ENCODE data around the gene LYRM2.

The LYRM2 gene

DNA sequence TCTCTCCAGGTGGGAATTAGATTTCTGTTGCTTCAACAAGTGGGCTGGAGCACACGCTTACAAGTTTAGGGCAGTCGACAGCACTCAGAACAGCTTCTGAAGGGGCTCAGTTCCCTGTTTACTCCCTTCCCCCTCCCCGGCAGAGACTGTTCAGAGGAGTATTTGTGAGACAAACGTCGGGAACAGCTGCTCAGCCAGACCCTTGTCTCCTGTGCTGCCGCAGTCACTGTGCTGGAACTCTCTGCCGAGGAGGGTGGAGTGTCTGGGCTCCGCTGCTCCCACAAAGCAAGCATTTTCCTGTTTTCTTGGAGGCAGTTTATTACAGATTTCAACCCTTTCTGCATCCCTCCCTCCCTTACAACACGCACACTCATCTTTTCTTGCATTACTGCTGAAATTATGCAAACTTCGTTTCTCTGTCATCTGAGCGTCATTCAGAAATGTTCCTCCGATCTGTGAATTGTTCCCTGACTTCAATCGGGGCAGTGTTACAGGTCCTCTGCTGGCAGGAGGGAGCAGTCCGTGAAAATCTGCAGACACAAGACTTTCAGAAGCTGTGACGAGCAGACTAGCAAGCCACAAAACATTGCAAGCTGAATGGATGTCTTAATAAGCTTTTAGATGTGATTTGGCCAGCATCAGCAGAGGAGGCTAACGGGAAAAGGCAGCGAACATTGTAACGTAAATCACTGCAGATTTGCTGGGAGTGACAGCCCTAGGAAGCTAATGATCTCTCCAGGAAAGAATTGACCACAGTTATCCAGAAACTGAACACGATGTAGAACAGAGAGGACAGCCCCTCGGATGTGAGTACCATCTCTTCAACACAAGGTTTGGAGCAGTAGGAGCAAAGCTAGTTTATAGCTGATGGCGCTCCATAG lies 76.2 kb downstream of the LYRM2 start:
- DNase-seq (ENCODE audit: low read depth in 2 of 2, low spot score in 1 of 2) = no peak

DNA sequence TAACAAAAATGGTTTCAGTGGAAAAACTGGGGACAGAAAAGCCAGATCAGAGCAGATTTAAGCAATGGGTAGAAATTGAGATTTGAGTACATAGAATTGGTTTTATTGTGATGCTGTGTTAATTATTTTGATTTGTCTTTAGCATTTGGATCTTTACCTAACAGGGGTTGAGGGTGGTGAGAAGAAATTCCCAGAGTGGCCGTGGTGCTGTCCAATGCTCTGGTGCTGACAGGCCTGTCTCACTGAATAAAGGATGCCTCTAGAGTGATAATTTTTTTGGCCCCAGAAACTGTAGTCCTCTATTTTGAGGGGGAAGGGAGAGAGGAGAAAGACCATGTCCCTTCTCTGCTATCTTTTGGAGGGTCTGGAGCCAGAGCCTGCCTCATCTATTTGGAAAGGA lies 79.1 kb downstream of the LYRM2 start:
- no peak for DNase-seq (ENCODE audit: low read depth in 2 of 2, low spot score in 1 of 2)

DNA sequence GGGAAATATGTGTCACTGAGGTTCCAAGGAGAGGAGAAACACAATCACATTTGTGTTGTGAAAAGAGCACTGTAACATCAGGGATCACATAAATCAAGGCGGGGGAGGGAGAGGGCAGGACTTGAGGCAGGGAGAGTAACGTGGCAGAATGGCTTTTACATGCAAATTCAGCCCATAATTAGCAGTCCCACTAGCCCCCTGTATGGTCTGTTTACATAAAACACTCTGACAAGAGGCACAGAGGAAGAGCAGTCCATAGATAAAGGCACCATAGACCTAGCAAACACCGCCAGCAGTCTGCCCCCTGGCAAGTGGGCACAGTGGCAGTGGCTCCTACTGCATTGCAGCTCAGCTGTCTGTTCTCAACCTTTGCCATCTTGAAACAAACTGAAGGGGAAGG lies 82.7 kb downstream of the LYRM2 start:
- DNase-seq (ENCODE audit: low read depth in 2 of 2, low spot score in 1 of 2) = no peak

DNA sequence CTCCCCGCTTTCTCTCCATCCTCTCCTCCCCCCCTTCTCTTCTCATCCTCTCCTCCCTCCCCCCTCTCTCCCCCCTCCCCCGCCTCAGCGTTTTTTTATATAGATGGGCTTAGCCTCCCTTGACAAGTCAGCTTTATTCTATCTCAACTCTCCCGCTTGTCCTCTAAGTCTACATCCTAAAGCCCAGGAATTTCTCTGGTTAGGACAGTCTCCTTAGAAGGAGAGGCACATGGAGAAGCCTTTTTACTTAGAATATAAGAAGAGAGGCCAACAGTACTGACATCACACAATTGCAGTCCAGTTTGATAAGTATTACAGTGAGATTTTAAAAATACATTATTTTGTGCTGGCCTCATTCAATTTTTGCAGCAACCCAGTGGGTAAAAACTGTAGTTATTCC lies 83.5 kb downstream of the LYRM2 start:
- no peak for DNase-seq (ENCODE audit: low read depth in 2 of 2, low spot score in 1 of 2)

DNA sequence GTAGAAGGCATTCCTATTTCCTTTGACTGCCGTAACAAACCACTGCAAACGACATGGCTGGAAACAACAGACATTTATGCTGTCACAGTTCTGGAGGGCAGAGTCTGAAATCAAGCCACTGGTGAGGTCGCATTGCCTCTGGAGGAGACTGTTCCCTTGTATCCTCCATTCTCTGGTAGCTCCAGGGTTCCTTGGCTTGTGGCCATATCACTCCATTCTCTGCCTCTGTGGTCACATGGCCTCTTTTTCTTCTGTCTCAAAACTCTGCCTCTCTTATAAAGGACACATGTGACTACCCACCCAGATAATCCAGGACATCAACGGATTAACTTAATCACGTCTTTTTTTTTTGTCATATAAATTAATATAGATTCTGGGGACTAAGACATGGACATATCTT lies 84.4 kb downstream of the LYRM2 start:
- DNase-seq (ENCODE audit: low read depth in 2 of 2, low spot score in 1 of 2) = no peak

DNA sequence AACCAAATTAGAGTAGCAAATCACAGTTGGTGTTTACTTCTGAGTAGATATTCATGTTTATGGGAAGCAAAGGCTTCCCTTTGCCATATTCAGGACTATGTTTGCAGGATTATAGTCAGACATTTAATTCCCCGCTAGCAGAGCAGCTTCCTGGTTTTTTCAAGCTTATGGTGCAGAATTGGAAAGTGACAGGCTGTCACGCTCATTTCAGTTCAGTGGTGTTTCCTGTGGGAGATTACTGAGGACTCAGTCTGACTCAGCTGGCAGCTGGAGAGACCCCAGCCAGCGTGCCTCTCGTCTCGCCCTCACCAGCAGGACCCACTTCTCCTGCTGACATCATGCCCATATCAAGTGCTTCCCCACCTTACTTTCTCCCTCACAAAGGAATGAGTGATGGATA lies 85.1 kb downstream of the LYRM2 start:
- no peak for DNase-seq (ENCODE audit: low read depth in 2 of 2, low spot score in 1 of 2)

DNA sequence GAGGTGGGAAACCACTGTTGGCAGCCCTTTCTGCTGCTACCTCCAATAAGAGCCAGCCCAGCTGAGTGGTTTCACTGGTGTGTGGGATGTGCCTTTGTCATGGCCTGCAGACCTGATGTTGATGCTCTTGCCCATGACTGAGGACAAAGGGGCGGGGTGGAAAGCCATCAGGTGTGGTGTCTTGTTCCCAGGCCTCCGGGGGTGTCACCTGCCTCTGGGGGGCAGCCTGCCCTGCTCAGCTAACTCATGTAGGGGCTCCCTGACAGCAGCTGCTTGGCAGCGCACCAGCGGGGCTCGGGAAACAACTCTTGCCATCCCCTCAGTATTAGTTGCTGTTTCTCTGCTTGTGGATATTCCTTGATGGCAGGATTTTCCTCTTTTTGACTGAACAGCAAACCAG lies 91.3 kb downstream of the LYRM2 start:
- DNase-seq (ENCODE audit: low read depth in 2 of 2, low spot score in 1 of 2) = no peak

DNA sequence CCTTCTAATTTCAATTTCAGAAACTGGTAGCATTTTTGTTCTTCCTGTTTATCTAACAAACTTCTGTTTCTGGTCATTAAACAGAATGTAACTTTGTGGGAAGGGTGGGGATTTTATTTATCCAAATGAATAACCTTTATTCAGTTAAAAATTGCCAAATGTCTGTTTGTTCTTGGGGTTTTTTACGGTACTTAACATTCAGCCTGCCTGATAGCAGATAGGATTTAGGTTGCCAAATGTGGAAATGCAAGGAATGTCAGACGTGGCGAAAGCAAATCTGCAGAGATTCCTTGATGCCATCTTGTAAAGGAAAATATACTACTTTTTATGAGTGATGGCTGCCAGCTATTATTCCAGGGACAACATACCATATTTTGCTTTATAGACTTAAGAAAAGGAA lies 95.7 kb downstream of the LYRM2 start:
- DNase-seq (ENCODE audit: low read depth in 2 of 2, low spot score in 1 of 2) = no peak

DNA sequence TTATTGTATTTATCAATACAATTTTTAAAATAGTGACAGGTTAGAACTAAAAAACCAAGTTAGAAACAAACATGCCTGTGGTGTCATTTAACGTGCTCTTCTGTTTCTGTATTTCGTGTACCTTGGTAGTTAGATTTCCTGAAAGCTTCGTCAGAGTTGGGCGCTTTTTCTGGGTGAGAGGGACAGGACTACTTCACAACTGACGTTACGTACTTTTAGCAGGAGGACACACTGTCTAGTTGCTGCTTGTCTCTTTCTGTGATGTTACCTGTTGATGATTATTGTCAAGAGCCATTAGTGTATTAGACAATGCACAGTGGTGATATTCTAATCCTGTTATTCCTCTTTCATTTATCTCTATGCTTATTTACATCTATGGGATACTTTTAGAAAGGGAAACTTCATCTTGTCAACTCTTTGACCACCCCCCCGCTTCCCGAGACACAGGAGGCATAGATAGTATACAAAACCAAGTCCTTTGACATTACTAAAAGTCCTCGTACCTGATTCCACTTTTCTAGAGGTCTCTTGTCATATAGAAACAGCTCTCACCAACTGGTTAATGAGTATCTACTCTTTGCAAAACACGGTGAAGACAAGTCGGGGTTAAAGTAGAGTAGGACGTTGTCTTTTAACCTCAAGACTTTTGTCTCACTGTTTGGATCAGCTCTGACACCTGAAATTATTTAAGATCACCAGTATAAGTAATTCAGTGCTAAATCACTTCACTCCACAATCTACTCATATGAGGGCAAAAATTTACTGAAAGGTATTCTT lies 96.3 kb downstream of the LYRM2 start:
- DNase-seq (ENCODE audit: low read depth in 2 of 2, low spot score in 1 of 2) = no peak

DNA sequence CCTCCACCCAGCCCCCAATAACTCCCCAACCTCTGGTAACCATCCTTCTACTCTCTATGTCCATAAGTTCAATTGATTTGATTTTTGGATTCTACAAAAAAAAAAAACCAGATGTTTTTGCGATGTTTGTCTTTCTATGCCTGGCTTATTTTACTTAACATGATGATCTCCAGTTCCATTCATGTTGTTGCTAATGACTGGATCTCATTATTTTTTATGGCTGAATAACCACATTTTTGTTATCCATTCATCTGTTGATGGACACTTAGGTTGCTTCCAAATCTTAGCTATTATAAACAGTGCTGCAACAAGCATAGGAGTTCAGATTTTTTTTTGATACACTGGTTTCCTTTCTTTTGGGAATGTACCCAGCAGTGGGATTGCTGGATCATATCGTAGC lies 98.8 kb downstream of the LYRM2 start:
- no peak for DNase-seq (ENCODE audit: low read depth in 2 of 2, low spot score in 1 of 2)

DNA sequence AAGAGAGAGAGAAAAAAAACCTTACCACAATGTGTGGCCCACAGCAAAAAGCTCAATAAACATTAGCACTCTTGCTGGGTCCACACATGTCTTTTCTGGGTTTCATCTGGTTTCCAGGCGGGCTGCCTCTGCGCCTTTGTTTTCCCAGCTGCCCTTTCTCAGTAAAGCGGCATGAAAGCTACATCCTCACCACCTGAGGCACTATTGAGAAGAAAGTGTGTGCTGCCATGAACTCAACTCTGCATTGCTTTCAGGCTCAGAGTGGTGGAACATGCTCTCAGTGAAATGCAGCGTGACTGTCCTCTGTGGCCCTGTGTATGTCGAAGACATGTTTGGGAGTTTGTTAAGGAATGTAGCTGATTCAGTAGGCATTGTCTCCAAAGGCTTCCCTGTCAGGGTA lies 102.3 kb downstream of the LYRM2 start:
- no peak for DNase-seq (ENCODE audit: low read depth in 2 of 2, low spot score in 1 of 2)

DNA sequence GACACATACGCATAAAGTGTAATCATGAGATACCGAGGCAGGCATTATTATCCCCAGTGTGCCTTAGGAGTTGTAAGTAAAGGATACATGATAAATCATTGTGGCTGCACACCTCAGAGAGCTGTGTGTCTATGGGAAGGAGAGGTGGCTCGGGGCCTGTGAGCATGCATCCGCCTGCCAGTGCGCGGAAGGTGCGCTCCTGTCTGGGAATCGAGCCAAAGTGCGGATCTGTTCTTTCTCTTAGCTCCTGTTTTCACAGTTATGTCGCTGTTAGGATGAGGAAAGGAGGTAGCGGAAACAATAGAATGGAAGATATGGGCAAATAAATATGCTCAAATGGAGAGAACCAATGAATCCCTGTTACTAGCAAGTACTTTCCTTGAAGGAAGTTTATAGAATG lies 107.6 kb downstream of the LYRM2 start:
- DNase-seq (ENCODE audit: low read depth in 2 of 2, low spot score in 1 of 2) = no peak

DNA sequence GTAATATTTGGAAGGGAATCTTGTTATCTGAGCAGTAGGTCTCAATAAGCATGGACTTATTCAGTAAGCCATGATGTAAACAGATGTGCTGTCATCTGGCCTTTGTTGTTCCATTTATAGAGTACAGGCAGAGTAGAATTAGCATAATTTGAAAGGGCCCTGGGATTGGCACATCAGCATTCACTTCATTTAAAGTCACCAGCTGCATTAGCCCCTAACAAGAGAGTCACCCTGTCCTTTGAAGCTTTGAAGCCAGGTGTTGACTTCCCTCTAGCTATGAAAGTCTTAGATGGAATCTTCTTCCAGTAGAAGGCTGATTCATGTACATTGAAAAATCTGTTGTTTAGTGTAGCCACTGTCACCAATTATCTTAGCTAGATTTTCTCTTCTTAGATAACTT lies 109.7 kb downstream of the LYRM2 start:
- no peak for DNase-seq (ENCODE audit: low read depth in 2 of 2, low spot score in 1 of 2)

DNA sequence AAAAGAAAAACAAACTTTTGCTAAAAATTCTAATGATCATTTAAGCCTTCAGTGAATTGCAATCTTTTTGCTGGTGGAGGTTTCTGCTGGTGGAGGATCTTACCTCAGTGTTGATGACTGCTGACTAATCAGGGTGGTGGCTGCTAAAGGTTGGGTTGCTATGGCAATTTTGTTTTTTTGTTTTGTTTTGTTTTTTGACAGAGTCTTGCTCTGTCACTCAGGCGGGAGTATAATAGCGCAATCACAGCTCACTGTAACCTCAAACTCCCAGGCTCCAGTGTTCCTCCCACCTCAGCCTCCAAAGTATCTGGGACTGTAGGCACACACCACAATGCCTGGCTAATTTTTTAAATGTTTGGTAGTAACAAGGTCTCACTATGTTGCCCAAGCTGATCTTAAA lies 110.9 kb downstream of the LYRM2 start:
- DNase-seq (ENCODE audit: low read depth in 2 of 2, low spot score in 1 of 2) = no peak

DNA sequence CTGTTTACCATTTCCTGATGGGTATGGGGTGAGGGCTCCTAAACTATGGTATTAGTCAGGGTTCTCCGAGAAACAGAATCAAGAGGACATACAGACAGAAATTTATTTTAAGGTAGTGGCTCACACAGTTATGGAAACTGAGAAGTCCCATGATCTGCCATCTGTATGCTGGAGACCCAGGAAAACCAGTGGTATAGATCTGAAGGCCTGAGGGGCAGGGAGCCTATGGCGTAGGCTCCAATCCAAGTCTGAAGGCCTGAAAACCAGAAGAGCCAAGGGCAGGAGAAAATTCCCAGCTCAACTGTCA lies 112.0 kb downstream of the LYRM2 start:
- DNase-seq (ENCODE audit: low read depth in 2 of 2, low spot score in 1 of 2) = no peak

DNA sequence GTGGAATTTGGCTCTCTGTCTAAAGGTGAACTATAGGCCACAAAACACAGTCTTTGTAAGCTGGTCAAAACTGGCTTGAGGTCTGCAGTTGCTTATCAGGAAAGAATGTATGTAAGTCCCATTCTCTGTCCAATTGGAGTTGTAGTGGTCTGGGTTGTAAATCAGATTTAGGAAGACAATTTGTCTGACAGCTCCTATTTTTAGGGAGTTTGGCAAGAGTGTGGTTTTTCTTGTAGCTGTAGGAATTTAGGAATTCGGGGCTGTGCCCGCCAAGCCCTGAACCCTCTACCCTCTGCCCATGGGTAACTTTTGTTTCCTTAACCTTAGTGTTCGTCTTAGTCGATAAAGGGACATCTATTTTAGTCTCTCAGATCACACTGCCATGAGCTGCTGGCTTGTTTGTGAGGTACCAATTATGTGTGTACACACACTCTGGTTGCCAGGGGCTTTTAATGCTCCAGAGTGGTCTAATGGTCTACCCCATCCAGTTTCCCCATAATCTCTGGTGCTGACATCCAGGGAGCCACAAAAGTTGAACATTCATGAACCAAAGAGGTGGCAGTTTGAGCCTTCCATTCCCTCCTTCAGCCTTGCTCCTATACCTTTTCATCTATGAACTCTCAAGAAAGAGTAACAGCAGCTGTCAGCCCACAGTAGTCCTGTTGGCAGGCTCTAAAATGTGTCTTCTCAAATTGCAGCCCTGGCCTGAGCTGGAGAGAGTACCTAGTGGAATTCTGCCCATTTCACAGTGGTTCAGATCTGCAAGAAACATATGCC lies 112.6 kb downstream of the LYRM2 start:
- DNase-seq (ENCODE audit: low read depth in 2 of 2, low spot score in 1 of 2) = no peak

DNA sequence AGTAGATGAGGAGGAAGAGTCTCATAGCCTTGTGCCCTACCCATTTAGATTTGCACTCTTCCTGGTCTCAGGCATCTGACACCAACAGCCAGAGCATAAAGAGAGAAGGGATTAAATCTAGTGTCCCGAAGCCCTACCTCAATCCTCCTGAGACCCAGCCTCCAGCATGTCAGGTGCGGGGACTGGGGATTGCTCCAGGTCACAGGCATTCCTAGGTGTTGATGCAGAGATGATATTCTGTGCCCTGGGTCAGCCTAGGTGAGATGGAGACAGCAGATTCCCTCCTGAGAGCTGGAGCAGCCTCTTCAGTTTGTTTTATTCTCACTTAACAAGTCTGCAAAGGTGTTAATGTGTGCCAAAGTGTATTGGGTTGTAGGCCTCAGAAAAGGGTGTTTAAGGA lies 115.8 kb downstream of the LYRM2 start:
- DNase-seq (ENCODE audit: low read depth in 2 of 2, low spot score in 1 of 2) = no peak

DNA sequence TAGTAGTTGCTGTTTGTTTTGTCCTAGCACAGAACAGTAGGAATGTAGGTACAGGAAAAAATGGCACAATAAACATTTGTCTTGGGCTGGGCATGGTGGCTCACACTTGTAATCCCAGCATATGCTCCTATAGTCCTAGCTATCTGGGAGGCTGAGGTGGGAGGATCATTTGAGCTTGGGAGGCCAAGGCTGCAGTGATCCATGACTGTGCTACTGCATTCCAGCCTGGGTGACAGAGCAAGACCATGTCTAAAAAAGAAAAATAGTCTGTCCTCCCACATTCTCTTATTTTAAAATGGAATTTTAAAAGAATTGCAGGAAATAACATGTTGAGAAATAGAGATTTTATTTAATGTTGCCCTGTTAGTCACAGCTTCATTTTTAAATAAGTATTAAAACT lies 117.8 kb downstream of the LYRM2 start:
- DNase-seq (ENCODE audit: low read depth in 2 of 2, low spot score in 1 of 2) = no peak

DNA sequence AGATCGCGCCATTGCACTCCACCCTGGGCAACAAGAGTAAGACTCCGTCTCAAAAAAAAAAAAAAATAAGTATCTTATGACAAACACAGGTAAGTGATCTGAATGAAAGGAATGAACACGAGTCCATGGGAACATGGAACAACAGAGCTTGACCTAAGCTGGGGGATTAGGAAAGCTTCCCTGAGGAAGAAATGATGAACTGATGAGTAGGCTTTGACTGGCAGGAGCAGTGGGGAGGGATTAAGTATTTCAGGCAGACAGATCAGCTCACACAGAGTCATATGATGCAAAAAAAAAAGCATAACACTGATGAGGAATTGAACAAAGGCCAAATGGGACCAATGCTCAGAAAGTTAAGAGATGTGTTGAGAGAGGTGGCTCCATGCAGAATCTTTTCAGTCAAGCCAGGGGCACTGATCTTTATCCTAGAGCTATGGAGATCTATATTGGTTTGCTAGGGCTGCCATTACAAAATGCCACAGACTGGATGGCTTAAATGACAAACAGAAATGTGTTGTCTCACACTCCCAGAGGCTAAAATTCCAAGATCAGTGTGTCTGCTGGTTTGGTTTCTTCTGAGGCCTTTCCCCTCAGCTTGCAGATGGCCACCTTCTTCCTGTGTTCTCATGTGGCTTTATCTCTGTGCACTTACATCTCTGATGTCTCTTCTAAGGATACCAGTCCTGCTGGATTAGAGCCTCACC lies 120.0 kb downstream of the LYRM2 start:
- no peak for DNase-seq (ENCODE audit: low read depth in 2 of 2, low spot score in 1 of 2)
